ENCODE data around the gene C1orf35. TPM values are rescaled to one million over a fixed set of nuclear protein-coding genes. Genes with fewer than 3 reads are reported as not detected.

The C1orf35 gene
- total RNA-seq, 3 donors from 2014 or later, result 10.6 to 15.7 (median 13.9) TPM

DNA sequence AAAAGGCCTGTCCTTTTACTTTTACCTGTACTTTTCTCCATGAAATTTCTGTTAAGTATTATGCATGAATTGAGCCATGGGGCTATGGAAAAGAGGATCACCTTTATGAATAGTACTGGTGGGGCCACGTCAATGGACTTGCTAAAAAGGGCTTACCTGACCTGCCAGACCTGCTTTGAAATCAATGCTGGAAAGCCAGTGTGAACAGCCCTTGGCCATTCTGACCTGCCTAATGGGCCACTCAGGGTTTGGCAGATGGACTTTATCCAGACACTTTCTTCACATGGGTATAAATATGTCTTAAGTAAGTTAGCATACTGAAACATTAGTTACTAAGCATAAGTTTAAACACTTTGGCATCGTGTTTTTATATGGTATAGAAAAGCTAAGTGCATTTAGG lies 28.6 kb upstream of the C1orf35 start:
- intact Hi-C loops (cut with DNase I, micrococcal nuclease), result no loop called here
- TF ChIP-seq, protein P1, sequence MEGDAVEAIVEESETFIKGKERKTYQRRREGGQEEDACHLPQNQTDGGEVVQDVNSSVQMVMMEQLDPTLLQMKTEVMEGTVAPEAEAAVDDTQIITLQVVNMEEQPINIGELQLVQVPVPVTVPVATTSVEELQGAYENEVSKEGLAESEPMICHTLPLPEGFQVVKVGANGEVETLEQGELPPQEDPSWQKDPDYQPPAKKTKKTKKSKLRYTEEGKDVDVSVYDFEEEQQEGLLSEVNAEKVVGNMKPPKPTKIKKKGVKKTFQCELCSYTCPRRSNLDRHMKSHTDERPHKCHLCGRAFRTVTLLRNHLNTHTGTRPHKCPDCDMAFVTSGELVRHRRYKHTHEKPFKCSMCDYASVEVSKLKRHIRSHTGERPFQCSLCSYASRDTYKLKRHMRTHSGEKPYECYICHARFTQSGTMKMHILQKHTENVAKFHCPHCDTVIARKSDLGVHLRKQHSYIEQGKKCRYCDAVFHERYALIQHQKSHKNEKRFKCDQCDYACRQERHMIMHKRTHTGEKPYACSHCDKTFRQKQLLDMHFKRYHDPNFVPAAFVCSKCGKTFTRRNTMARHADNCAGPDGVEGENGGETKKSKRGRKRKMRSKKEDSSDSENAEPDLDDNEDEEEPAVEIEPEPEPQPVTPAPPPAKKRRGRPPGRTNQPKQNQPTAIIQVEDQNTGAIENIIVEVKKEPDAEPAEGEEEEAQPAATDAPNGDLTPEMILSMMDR (IDR thresholded peaks at IDR 0.05), result no peak
- Histone ChIP-seq H3K36me3 (ENCODE audit: low read depth) (no peaks in the 10 kb centered on the region), H3K4me1 (ENCODE audit: low read depth) (peaks cover 2% of the 10 kb centered on the region), H3K4me3 (no peak overlapping the region), H3K9me3 (no peaks in the 10 kb centered on the region)
- no peak for DNase-seq
- ATAC-seq, result no peak

DNA sequence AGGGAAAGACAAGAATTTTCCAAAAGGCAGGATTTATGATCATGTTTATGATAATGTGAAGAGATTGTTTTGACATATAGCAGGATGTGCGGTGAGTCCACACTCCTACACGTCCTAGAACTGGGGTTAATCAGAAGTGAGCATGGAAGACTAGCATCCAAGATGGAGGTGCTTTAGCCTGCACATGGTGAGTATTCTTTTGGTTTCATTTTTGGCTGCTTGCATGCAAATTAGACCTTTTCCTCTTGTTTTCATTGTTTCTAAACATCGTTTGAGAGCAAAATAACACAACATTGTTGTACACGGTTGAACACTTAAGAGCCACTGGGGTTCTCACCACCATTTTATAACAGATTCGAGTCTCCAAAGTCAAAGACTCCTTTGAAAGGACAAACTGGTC lies 22.1 kb upstream of the C1orf35 start:
- Histone ChIP-seq H3K4me1 (ENCODE audit: low read depth) (no peaks in the 10 kb centered on the region), H3K9me3 (no peaks in the 10 kb centered on the region), H3K36me3 (ENCODE audit: low read depth) (no peaks in the 10 kb centered on the region), H3K4me3 (no peak overlapping the region)
- TF ChIP-seq, protein P1 (IDR thresholded peaks at IDR 0.05), result no peak
- no peak for DNase-seq
- intact Hi-C loops (cut with DNase I, micrococcal nuclease), result no loop called here
- no peak for ATAC-seq

DNA sequence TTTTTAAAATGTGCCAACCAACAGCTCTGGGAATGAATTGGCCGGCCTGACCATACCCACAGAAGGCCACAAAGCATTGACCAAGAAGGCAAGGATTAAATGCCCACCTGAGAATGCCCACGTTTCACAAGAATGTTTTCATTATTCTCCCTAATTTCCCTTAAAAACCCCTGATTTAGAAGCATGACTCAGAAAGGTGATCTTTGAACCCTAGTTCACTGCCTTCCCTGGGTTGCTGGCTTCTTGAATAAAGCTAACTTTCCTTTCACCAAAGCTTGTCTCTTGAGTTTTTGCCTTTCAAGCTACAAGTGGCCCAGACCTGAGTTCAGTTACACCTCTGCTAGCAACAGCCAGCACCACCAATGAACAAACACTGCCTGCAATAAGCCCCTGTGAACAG lies 20.4 kb upstream of the C1orf35 start:
- TF ChIP-seq, protein P1 (IDR thresholded peaks at IDR 0.05), result no peak
- intact Hi-C loops (cut with DNase I, micrococcal nuclease), result no loop called here
- Histone ChIP-seq H3K4me3 (no peak overlapping the region), H3K4me1 (ENCODE audit: low read depth) (no peaks in the 10 kb centered on the region), H3K9me3 (no peaks in the 10 kb centered on the region), H3K36me3 (ENCODE audit: low read depth) (no peaks in the 10 kb centered on the region)
- ATAC-seq, result no peak
- DNase-seq, result no peak

DNA sequence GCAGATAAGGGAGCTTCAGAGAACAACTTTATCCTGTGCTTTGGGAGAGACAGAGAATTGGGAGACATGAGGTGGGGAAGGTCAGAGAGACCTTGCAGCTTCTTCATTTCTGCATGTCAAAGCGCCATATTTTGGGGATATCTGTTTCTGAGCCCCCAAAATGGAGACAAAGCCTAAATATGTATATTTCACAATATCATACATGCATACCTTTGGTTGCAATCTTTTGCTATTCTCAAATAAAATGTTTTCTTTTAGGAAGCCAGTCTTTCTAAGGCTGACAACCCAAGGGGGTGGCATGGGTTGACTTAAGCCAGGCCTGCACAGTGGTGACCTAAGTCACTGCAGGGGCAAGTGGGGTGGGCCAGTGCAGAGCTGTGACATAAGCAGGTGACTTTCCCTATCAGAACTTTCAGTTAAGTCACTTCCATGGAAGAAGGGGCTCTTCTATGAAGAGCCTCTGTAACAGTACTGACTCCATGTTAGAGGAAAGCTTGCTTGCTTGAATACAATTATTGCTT lies 19.9 kb upstream of the C1orf35 start:
- intact Hi-C loops (cut with DNase I, micrococcal nuclease), result no loop called here
- H3K4me3 ChIP-seq, result no peak overlapping the region
- TF ChIP-seq, protein P1 (IDR thresholded peaks at IDR 0.05), result no peak
- no peaks in the 10 kb centered on the region for H3K9me3 ChIP-seq
- ATAC-seq (no peak), DNase-seq (no peak)
- no peaks in the 10 kb centered on the region for H3K4me1 ChIP-seq (ENCODE audit: low read depth)
- H3K36me3 ChIP-seq (ENCODE audit: low read depth), result no peaks in the 10 kb centered on the region

DNA sequence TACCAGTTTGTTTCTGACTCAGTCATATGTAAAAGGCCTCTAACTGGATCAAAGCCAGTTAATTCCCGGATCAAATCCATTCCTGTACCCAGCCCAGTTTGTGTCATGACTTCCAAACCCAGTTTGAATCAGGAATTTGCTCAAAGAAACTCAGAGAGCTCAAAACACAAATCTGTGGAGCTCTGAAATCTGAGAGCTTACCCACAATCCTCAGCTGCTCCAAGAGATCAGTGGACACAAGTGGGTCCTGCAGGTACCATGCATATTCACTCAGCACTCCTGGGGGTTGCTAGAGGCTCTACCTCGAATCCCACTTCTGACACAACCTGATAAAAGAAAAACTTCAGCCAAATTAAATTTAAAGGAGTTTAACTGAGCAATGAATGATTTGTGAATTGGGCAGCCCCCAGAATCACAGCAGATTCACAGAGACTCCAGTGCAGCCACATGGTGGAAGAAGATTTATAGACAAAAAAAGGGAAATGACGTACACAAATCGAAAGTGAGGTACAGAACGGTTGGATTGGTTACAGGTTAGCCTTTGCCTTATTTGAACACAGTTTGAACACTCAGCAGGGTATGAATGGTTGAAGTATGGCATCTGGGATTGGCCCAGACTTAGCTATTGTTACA lies 17.8 kb upstream of the C1orf35 start:
- ATAC-seq (no peak), DNase-seq (no peak)
- no peak overlapping the region for H3K4me3 ChIP-seq
- H3K4me1 ChIP-seq (ENCODE audit: low read depth), result no peaks in the 10 kb centered on the region
- H3K36me3 ChIP-seq (ENCODE audit: low read depth), result no peaks in the 10 kb centered on the region
- TF ChIP-seq, protein P1 (IDR thresholded peaks at IDR 0.05), result no peak
- intact Hi-C loops (cut with DNase I, micrococcal nuclease), result no loop called here
- H3K9me3 ChIP-seq, result no peaks in the 10 kb centered on the region
